Trophoblast cell (in vitro differentiated cells and primary cell): Measurements from ENCODE around the gene MYCN.

Experiments used
- DNase-seq, 2 donors: peaks; one replicate each; pipeline ENCODE4 v3.0.0-alpha.2; 2016
- H2AFZ ChIP-seq: 2 replicates; pipeline ENCODE4 v1.6.1; 2013; ENCODE audit warnings: low read length, moderate library complexity, mild to moderate bottlenecking; ENCODE audit not compliant: insufficient read depth, poor library complexity
- H2AK5ac ChIP-seq: 2 replicates; pipeline ENCODE4 v1.6.1; 2013; ENCODE audit warnings: mild to moderate bottlenecking, low read length
- H2BK120ac ChIP-seq: 2 replicates; pipeline ENCODE4 v1.6.1; 2013; ENCODE audit warnings: low read length, mild to moderate bottlenecking, moderate library complexity; ENCODE audit not compliant: insufficient read depth, poor library complexity
- H2BK12ac ChIP-seq: 2 replicates; pipeline ENCODE4 v1.6.1; 2013; ENCODE audit warnings: mild to moderate bottlenecking, low read length, moderate library complexity
- H2BK5ac ChIP-seq: 2 replicates; pipeline ENCODE4 v1.6.1; 2013; ENCODE audit warnings: low read length, low read depth, moderate library complexity, mild to moderate bottlenecking; ENCODE audit not compliant: poor library complexity
- H3K14ac ChIP-seq: 2 replicates; pipeline ENCODE4 v1.6.1; 2013; ENCODE audit warnings: mild to moderate bottlenecking, low read length
- H3K18ac ChIP-seq: 2 replicates; pipeline ENCODE4 v1.6.1; 2013; ENCODE audit warnings: mild to moderate bottlenecking, low read length
- H3K23ac ChIP-seq: 2 replicates; pipeline ENCODE4 v1.6.1; 2013; ENCODE audit warnings: low read length
- H3K27ac ChIP-seq: 2 replicates; pipeline ENCODE4 v1.5.1; 2013; ENCODE audit warnings: low read depth, mild to moderate bottlenecking, inconsistent platforms, low read length, moderate library complexity
- H3K27me3 ChIP-seq: 2 replicates; pipeline ENCODE4 v1.6.1; 2013; ENCODE audit warnings: inconsistent platforms, mild to moderate bottlenecking, low read length, moderate library complexity; ENCODE audit not compliant: insufficient read depth
- H3K36me3 ChIP-seq, 2 experiments: 1 replicate in 1 of 2; 2 replicates in 1 of 2; pipeline ENCODE4 v1.6.1; 2013; ENCODE audit warnings: low read length in 2 of 2, mild to moderate bottlenecking in 2 of 2, moderate library complexity in 1 of 2; ENCODE audit not compliant: insufficient read depth in 2 of 2, control insufficient read depth in 1 of 2
- H3K4ac ChIP-seq: 2 replicates; pipeline ENCODE4 v1.6.1; 2013; ENCODE audit warnings: low read depth, mild to moderate bottlenecking, low read length, moderate library complexity
- H3K4me1 ChIP-seq, 2 experiments: 1 replicate in 1 of 2; 2 replicates in 1 of 2; pipeline ENCODE4 v1.6.1; 2013; ENCODE audit warnings: low read length in 2 of 2, mild to moderate bottlenecking in 2 of 2, moderate library complexity in 1 of 2; ENCODE audit not compliant: insufficient read depth in 2 of 2, control insufficient read depth in 1 of 2
- H3K4me2 ChIP-seq: 2 replicates; pipeline ENCODE4 v1.6.1; 2013; ENCODE audit warnings: inconsistent platforms, mild to moderate bottlenecking, low read length, moderate library complexity
- H3K4me3 ChIP-seq: 2 replicates; pipeline ENCODE4 v1.5.1; 2013; ENCODE audit warnings: mild to moderate bottlenecking, low read depth, low read length, inconsistent platforms
- H3K79me1 ChIP-seq: one replicate; pipeline ENCODE4 v1.6.1; 2013; ENCODE audit warnings: low read length
- H3K79me2 ChIP-seq: 2 replicates; pipeline ENCODE4 v1.6.1; 2013; ENCODE audit warnings: low read length, mild to moderate bottlenecking; ENCODE audit not compliant: control insufficient read depth, insufficient read depth, poor library complexity
- H3K9ac ChIP-seq: 2 replicates; pipeline ENCODE4 v1.6.1; 2013; ENCODE audit warnings: mild to moderate bottlenecking, low read length
- H3K9me3 ChIP-seq: 2 replicates; pipeline ENCODE4 v1.6.1; 2013; ENCODE audit warnings: low read depth, mild to moderate bottlenecking, control low read depth, inconsistent platforms, low read length; ENCODE audit not compliant: insufficient read depth
- H4K12ac ChIP-seq: 2 replicates; pipeline ENCODE4 v1.6.1; 2013; ENCODE audit warnings: low read depth, mild to moderate bottlenecking, low read length, moderate library complexity
- H4K8ac ChIP-seq: 2 replicates; pipeline ENCODE4 v1.6.1; 2013; ENCODE audit warnings: low read depth, mild to moderate bottlenecking, low read length, moderate library complexity
- H4K91ac ChIP-seq: one replicate; pipeline ENCODE4 v1.6.1; 2013; ENCODE audit warnings: low read depth, mild to moderate bottlenecking, low read length, moderate library complexity
- WGBS: extraction: QIAGEN DNeasy Blood & Tissue Kit; methylation state at CpG from one replicate; pipeline ENCODE4 v1.1.7; 2013; ENCODE audit warnings: missing lambda C conversion rate; ENCODE audit not compliant: insufficient read length, insufficient coverage; ENCODE audit errors: extremely low coverage; 5-methylcytosine and 5-hydroxymethylcytosine counted together

Gene MYCN

GRCh38 chr2:15932394-15933183, 7.8 kb upstream of the MYCN start:
- Histone ChIP-seq H2BK12ac (no peak overlapping the region), H3K4me2 (no peak overlapping the region), H2BK120ac (no peak overlapping the region), H3K18ac (no peak overlapping the region), H4K8ac (no peak overlapping the region), H3K4me3 (no peak overlapping the region), H2AK5ac (no peak overlapping the region), H2BK5ac (no peak overlapping the region), H3K27ac (no peak overlapping the region), H3K4ac (no peak overlapping the region), H3K36me3 (no peaks in the 10 kb centered on the region), H3K4me1 (peaks cover 15 to 20% of the 10 kb centered on the region in 2 experiments), H3K79me1 (peaks cover 12% of the 10 kb centered on the region), H3K27me3 (no peaks in the 10 kb centered on the region), H3K14ac (no peak overlapping the region), H4K91ac (peak overlapping the region; percentile 61), H3K79me2 (no peaks in the 10 kb centered on the region), H3K23ac (no peak overlapping the region), H4K12ac (no peak overlapping the region), H3K9ac (no peak overlapping the region), H2AFZ (no peak overlapping the region), H3K9me3 (no peaks in the 10 kb centered on the region)
- WGBS = no CpG with 5 or more reads among the region's 21 CpGs
- DNase-seq = peak; percentile 47 to 50

GRCh38 chr2:15933184-15933845, 7.0 kb upstream of the MYCN start:
- no peak overlapping the region for H4K8ac ChIP-seq
- no peak overlapping the region for H3K4ac ChIP-seq
- peaks cover 12 to 14% of the 10 kb centered on the region in 2 experiments for H3K4me1 ChIP-seq
- H3K4me3 ChIP-seq = no peak overlapping the region
- H4K12ac ChIP-seq = no peak overlapping the region
- no peaks in the 10 kb centered on the region for H3K79me2 ChIP-seq
- H3K4me2 ChIP-seq = no peak overlapping the region
- H2AFZ ChIP-seq = no peak overlapping the region
- no peak overlapping the region for H3K18ac ChIP-seq
- no peaks in the 10 kb centered on the region for H3K9me3 ChIP-seq
- H3K9ac ChIP-seq = no peak overlapping the region
- H2AK5ac ChIP-seq = no peak overlapping the region
- peaks cover 8% of the 10 kb centered on the region for H3K79me1 ChIP-seq
- no peaks in the 10 kb centered on the region for H3K36me3 ChIP-seq
- no peak overlapping the region for H2BK120ac ChIP-seq
- peak overlapping the region; percentile 51 for H2BK12ac ChIP-seq
- H3K23ac ChIP-seq = no peak overlapping the region
- WGBS = no CpG with 5 or more reads among the region's 11 CpGs
- peak; percentile 66 to 91 for DNase-seq
- H3K27me3 ChIP-seq = no peaks in the 10 kb centered on the region
- peak overlapping the region; percentile 27 for H2BK5ac ChIP-seq
- peak overlapping the region; percentile 61 for H4K91ac ChIP-seq
- peak overlapping the region; percentile 34 for H3K27ac ChIP-seq
- H3K14ac ChIP-seq = no peak overlapping the region

GRCh38 chr2:15934291-15934945, 5.9 kb upstream of the MYCN start:
- Histone ChIP-seq H2BK12ac (no peak overlapping the region), H3K27ac (no peak overlapping the region), H3K9ac (no peak overlapping the region), H3K36me3 (no peaks in the 10 kb centered on the region), H3K27me3 (no peaks in the 10 kb centered on the region), H3K79me2 (no peaks in the 10 kb centered on the region), H3K14ac (no peak overlapping the region), H2AK5ac (no peak overlapping the region), H2BK5ac (no peak overlapping the region), H4K8ac (no peak overlapping the region), H3K79me1 (peaks cover 4% of the 10 kb centered on the region), H3K4me2 (no peak overlapping the region), H4K91ac (no peak overlapping the region), H3K18ac (no peak overlapping the region), H2AFZ (no peak overlapping the region), H3K4me1 (peaks cover 9 to 10% of the 10 kb centered on the region in 2 experiments), H3K4ac (no peak overlapping the region), H2BK120ac (no peak overlapping the region), H3K23ac (no peak overlapping the region), H4K12ac (no peak overlapping the region), H3K4me3 (no peak overlapping the region), H3K9me3 (no peaks in the 10 kb centered on the region)
- no CpG with 5 or more reads among the region's 4 CpGs for WGBS
- no peak for DNase-seq

- Histone ChIP-seq H2BK12ac (no peak overlapping the region), H3K27me3 (no peaks in the 10 kb centered on the region), H3K4me3 (no peak overlapping the region), H2AFZ (no peak overlapping the region), H2AK5ac (no peak overlapping the region), H2BK5ac (no peak overlapping the region), H4K91ac (no peak overlapping the region), H3K18ac (no peak overlapping the region), H3K9ac (no peak overlapping the region), H3K23ac (no peak overlapping the region), H3K79me1 (peaks cover 10% of the 10 kb centered on the region), H3K79me2 (peaks cover 2% of the 10 kb centered on the region), H2BK120ac (no peak overlapping the region), H3K14ac (no peak overlapping the region), H3K4ac (no peak overlapping the region), H4K12ac (no peak overlapping the region), H3K36me3 (no peaks in the 10 kb centered on the region), H3K4me1 (peaks cover 9 to 13% of the 10 kb centered on the region in 2 experiments), H3K27ac (no peak overlapping the region), H3K9me3 (no peaks in the 10 kb centered on the region), H3K4me2 (no peak overlapping the region), H4K8ac (no peak overlapping the region)
- WGBS = no CpG with 5 or more reads among the region's 6 CpGs
- no peak for DNase-seq
These were observed 5.2 kb upstream of the MYCN start for GRCh38 chr2:15935189-15935588.
